OCI-LY3 (cell line): ENCODE measurements around the gene AFAP1.

ENCODE experiments used
- EZH2phosphoT487 ChIP-seq: fragments of 200-600 bp; shearing (Covaris generic); IDR thresholded peaks from 2 replicates; pipeline ENCODE4 v1.6.1; 2018; ENCODE audit warnings: antibody characterized with exemption, mixed run types, low read depth
- TF ChIP-seq, protein P1 (sequence below): fragments of 200-600, 300-600 bp; sonication (generic); IDR thresholded peaks from 2 replicates; pipeline ENCODE4 v1.5.1; 2014; ENCODE audit warnings: antibody characterized with exemption, low read length, low read depth

DNA sequence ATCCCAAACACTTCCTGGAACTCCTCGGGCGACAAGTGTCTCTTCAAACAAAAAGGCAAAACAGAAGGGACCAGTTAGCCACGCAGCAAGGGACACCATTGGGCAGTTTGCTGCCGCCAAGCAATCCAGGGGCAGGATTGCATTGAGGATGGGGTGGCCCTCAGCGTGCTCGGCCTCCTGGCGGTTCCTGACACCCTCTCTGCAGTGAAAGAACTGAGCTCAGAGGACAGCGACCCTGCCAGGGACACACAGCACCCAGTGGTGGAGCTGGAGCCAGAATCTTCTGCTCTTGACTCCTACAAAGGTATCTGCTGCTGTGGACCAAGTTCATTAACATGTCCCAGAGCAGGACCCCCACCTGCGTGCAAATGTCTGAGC lies 27.4 kb upstream of the AFAP1 start:
- TF ChIP-seq, protein P1, sequence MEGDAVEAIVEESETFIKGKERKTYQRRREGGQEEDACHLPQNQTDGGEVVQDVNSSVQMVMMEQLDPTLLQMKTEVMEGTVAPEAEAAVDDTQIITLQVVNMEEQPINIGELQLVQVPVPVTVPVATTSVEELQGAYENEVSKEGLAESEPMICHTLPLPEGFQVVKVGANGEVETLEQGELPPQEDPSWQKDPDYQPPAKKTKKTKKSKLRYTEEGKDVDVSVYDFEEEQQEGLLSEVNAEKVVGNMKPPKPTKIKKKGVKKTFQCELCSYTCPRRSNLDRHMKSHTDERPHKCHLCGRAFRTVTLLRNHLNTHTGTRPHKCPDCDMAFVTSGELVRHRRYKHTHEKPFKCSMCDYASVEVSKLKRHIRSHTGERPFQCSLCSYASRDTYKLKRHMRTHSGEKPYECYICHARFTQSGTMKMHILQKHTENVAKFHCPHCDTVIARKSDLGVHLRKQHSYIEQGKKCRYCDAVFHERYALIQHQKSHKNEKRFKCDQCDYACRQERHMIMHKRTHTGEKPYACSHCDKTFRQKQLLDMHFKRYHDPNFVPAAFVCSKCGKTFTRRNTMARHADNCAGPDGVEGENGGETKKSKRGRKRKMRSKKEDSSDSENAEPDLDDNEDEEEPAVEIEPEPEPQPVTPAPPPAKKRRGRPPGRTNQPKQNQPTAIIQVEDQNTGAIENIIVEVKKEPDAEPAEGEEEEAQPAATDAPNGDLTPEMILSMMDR: no peak
- TF ChIP-seq EZH2phosphoT487: no peak
